K562 (cell line): ENCODE data around the gene TTLL9. TPM values are rescaled to one million over a fixed set of nuclear protein-coding genes. Genes with fewer than 3 reads are reported as not detected.
A peak's percentile ranks its signal among the peaks of the same experiment; 100 is the strongest.

Experiments used
- EWSR1 ChIP-seq: fragments of 450-650 bp; IDR thresholded peaks from 2 replicates; pipeline ENCODE4 v1.6.1; 2018; ENCODE audit warnings: borderline replicate concordance, mild to moderate bottlenecking, low read depth, moderate library complexity; ENCODE audit not compliant: partially characterized antibody
- PHB2 ChIP-seq: fragments of 450-650 bp; IDR thresholded peaks from 2 replicates; pipeline ENCODE4 v1.6.1; 2017; ENCODE audit warnings: low read depth
- SPI1 ChIP-seq: IDR thresholded peaks from 2 replicates; pipeline ENCODE4 v1.6.1; 2011; ENCODE audit warnings: low read depth, low read length, control low read depth, borderline replicate concordance
- SRSF3 ChIP-seq: fragments of 200-400 bp; formaldehyde crosslinking; IDR thresholded peaks from 2 replicates; pipeline ENCODE4 v1.6.1; 2016; ENCODE audit warnings: mild to moderate bottlenecking, low read length, moderate library complexity; ENCODE audit not compliant: insufficient read depth
- ZNF124 ChIP-seq: sonication (generic); formaldehyde crosslinking; IDR thresholded peaks from 2 replicates; pipeline ENCODE4 v1.8.1; 2022; ENCODE audit warnings: missing genetic modification reagents
- ZNF75A ChIP-seq: fragments of 450-650 bp; formaldehyde crosslinking; IDR thresholded peaks from 2 replicates; pipeline ENCODE4 v1.4.0; 2020; ENCODE audit warnings: mild to moderate bottlenecking
- polyA plus RNA-seq, 8 experiments: library from polyadenylated mRNA; depleted of rRNA in 4 of 8; stranded (reverse) in 5 of 8; unstranded in 3 of 8; fragments of >200 nt; fragmentation: Nextera tagmentation in 2 of 8; fragmentation: Illumina TruSeq in 1 of 8; extraction: Ambion mirVana in 2 of 8; extraction: Trizol in 1 of 8; gene quantifications; 2 replicates each; pipeline versions ENCODE4 v1.2.1 to v1.2.3, GENCODE V29; 2011 to 2014; ENCODE audit warnings: inconsistent platforms in 1 of 8, missing spikeins in 1 of 8
- total RNA-seq, 7 experiments: library from RNA; depleted of rRNA in 6 of 7; stranded (reverse); fragments of >200 nt in 6 of 7; fragmentation: Illumina TruSeq in 2 of 7; extraction: Trizol in 2 of 7; gene quantifications; 2 replicates each; pipeline versions ENCODE4 v1.2.1 to v1.2.3, GENCODE V29; 2011 to 2021; ENCODE audit warnings: low replicate concordance in 1 of 7
- TF ChIP-seq, protein P1 (sequence below): fragments of 250-450 bp; sonication (Bioruptor Pico); IDR thresholded peaks from 2 replicates; pipeline ENCODE4 v1.4.0; 2020; ENCODE audit warnings: mild to moderate bottlenecking, moderate library complexity

The TTLL9 gene
- total and polyA plus RNA-seq, 9 of the 15 experiments (the other 6 are each of a cell fraction or from before 2014, with no cell fraction given) = 0.06 to 0.07 TPM; not detected in 7

DNA sequence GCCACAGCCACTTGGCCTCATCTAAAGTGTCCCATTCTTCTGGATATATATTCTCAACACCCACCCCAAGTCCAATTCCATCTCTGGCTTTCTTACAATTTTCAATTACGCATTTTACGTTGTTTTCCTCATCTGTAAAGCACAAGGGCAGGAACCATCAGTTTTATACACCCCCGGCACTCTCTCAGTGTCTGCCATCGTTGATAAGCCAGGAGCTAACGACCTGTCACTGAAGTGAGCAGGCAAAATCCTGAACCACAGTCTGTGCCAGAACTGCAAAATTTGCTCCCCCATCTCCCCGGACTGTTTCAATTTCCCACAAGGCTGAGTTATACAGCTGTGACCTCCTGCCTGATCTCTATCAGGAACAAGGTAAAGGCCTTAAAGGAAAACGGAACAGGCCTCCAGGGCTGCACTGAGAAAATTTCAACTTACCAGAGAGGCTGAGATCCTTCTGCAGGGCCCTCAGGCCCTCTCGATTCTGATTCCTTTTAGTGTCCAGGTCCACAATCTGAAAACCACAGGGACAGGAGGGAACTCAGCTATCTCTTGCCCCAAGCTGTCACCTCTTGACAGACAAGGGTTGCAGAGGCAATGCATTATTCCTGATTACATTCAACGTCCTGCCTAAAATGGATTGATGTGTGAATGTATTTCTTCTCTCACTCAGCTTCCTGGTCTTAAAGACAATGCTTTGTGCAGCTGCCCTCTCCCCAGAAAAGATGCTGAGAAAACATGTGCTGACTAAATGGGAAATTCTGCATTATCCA lies 79.6 kb downstream of the TTLL9 start (continued):
- no peak for TF ChIP-seq SRSF3
- TF ChIP-seq ZNF75A = no peak
- no peak for TF ChIP-seq EWSR1
- TF ChIP-seq SPI1 = peak; percentile 38; the same call in 1 of the 2 replicates
- no peak for TF ChIP-seq ZNF124 (CRISPR knock-in tag)
- peak; percentile 45; the same call in 1 of the 2 replicates for TF ChIP-seq PHB2
- TF ChIP-seq, protein P1, sequence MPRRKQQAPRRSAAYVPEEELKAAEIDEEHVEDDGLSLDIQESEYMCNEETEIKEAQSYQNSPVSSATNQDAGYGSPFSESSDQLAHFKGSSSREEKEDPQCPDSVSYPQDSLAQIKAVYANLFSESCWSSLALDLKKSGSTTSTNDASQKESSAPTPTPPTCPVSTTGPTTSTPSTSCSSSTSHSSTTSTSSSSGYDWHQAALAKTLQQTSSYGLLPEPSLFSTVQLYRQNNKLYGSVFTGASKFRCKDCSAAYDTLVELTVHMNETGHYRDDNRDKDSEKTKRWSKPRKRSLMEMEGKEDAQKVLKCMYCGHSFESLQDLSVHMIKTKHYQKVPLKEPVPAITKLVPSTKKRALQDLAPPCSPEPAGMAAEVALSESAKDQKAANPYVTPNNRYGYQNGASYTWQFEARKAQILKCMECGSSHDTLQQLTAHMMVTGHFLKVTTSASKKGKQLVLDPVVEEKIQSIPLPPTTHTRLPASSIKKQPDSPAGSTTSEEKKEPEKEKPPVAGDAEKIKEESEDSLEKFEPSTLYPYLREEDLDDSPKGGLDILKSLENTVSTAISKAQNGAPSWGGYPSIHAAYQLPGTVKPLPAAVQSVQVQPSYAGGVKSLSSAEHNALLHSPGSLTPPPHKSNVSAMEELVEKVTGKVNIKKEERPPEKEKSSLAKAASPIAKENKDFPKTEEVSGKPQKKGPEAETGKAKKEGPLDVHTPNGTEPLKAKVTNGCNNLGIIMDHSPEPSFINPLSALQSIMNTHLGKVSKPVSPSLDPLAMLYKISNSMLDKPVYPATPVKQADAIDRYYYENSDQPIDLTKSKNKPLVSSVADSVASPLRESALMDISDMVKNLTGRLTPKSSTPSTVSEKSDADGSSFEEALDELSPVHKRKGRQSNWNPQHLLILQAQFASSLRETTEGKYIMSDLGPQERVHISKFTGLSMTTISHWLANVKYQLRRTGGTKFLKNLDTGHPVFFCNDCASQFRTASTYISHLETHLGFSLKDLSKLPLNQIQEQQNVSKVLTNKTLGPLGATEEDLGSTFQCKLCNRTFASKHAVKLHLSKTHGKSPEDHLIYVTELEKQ (CRISPR knock-in tag) = no peak
- TF ChIP-seq, all 486 proteins: peak for 65
